HepG2 (cell line): Measurements from ENCODE around the gene CENPP. TPM values are rescaled to one million over a fixed set of nuclear protein-coding genes. Genes with fewer than 3 reads are reported as not detected.

Source experiments
- ATAC-seq: fragments of 200-7000 bp; cut with Tn5 transposase; 3 replicates; pipeline ENCODE4 v1.9.1; 2020; ENCODE audit warnings: mild to moderate bottlenecking, moderate library complexity
- BruUV-seq: library from RNA; stranded (reverse); fragments of 400-500 nt; replicated peaks from 2 replicates; lab custom pipeline; 2021; lab: Mats Ljungman, UMichigan
- CTCF ChIA-PET: fragments of 300-600 bp; formaldehyde crosslinking; extraction: SDS; loops from one replicate; lab custom pipeline; 2021; ENCODE audit warnings: low total read pairs, inconsistent platforms, low intra/inter-chr PET ratio; lab: Yijun Ruan, JAX
- POLR2A ChIA-PET: fragments of 350-600 bp; sonication (Branson Sonifier 250); formaldehyde crosslinking; loops from one replicate; lab custom pipeline; 2020; ENCODE audit warnings: antibody characterized with exemption, inconsistent platforms; lab: Yijun Ruan, JAX
- DNase-seq: peaks from one replicate; pipeline ENCODE4 v3.0.0-alpha.2; 2015; ENCODE audit warnings: low spot score
- FAIRE-seq: peaks from 3 replicates; lab custom pipeline; 2011; peaks lifted over from hg19 to GRCh38; lab: Jason Lieb, UNC
- H2AFZ ChIP-seq: one replicate; pipeline ENCODE4 v1.6.1; 2011; ENCODE audit warnings: low read length, inconsistent platforms
- H3K27ac ChIP-seq: fragments of 300-600 bp; 3 replicates; pipeline ENCODE4 v1.8.0; 2011; ENCODE audit warnings: mixed run types, mild to moderate bottlenecking, mixed read lengths, low read length, inconsistent platforms; ENCODE audit not compliant: insufficient read depth; ENCODE audit errors: extremely low read length
- H3K27me3 ChIP-seq, 2 experiments: fragments of 200-600 bp in 1 of 2; 2 replicates in 1 of 2; 3 replicates in 1 of 2; pipeline versions ENCODE4 v1.6.0 to v1.8.0; 2011; ENCODE audit warnings: low read length in 2 of 2, mild to moderate bottlenecking in 2 of 2, moderate library complexity in 2 of 2, inconsistent platforms in 1 of 2; ENCODE audit not compliant: insufficient read depth in 2 of 2, control insufficient read depth in 1 of 2
- H3K36me3 ChIP-seq, 2 experiments: fragments of 200-600 bp in 1 of 2; replicated peaks in 1 of 2; 2 replicates in 1 of 2; 3 replicates in 1 of 2; pipeline versions ENCODE4 v1.5.1 to v1.8.0; 2011; ENCODE audit warnings: low read length in 2 of 2, inconsistent platforms in 1 of 2; ENCODE audit not compliant: insufficient read depth in 2 of 2, control insufficient read depth in 1 of 2
- H3K4me1 ChIP-seq: 2 replicates; pipeline ENCODE4 v1.5.1; 2012; ENCODE audit warnings: low read length, inconsistent platforms; ENCODE audit not compliant: insufficient read depth
- H3K4me2 ChIP-seq: 2 replicates; pipeline ENCODE4 v1.6.0; 2011; ENCODE audit warnings: low read depth, low read length, inconsistent platforms
- H3K4me3 ChIP-seq, 3 experiments: fragments of 200-600 bp in 1 of 3; sonication (generic), shearing (Covaris generic) in 1 of 3; replicated peaks in 1 of 3; 2 replicates each; pipeline ENCODE4 v1.5.1; 2011 to 2016; ENCODE audit warnings: low read length in 3 of 3, inconsistent platforms in 2 of 3, low read depth in 2 of 3, mild to moderate bottlenecking in 2 of 3, control low read depth in 1 of 3, mixed read lengths in 1 of 3; ENCODE audit not compliant: insufficient read depth in 1 of 3
- H3K79me2 ChIP-seq: one replicate; pipeline ENCODE4 v1.6.1; 2011; ENCODE audit warnings: low read length, inconsistent platforms; ENCODE audit not compliant: insufficient read depth
- H3K9ac ChIP-seq: 2 replicates; pipeline ENCODE4 v1.6.0; 2011; ENCODE audit warnings: mild to moderate bottlenecking, low read depth, low read length, inconsistent platforms; ENCODE audit not compliant: insufficient read depth
- H3K9me3 ChIP-seq: 2 replicates; pipeline ENCODE4 v1.5.1; 2012; ENCODE audit warnings: mild to moderate bottlenecking, low read length
- H4K20me1 ChIP-seq: 2 replicates; pipeline ENCODE4 v1.6.0; 2011; ENCODE audit warnings: inconsistent platforms, mild to moderate bottlenecking, low read length, moderate library complexity; ENCODE audit not compliant: insufficient read depth
- AGO1 ChIP-seq: fragments of 200-400 bp; formaldehyde crosslinking; IDR thresholded peaks from 2 replicates; pipeline ENCODE4 v1.6.1; 2017; ENCODE audit warnings: mild to moderate bottlenecking, low read depth, low read length, moderate library complexity; ENCODE audit not compliant: poor library complexity, severe bottlenecking
- AHR ChIP-seq: IDR thresholded peaks from 2 replicates; pipeline ENCODE4 v1.6.1; 2018; ENCODE audit warnings: missing genetic modification reagents, missing compliant biosample characterization
- ARID4A ChIP-seq: sonication (generic); formaldehyde crosslinking; IDR thresholded peaks from 2 replicates; pipeline ENCODE4 v1.5.0; 2020; ENCODE audit warnings: mild to moderate bottlenecking, missing genetic modification reagents, borderline replicate concordance
- ATF6 ChIP-seq: sonication (generic); formaldehyde crosslinking; conservative IDR thresholded peaks from 2 replicates; pipeline ENCODE4 v1.4.0; 2020; ENCODE audit warnings: missing genetic modification reagents
- CTCF ChIP-seq: sonication (generic); formaldehyde crosslinking; IDR thresholded peaks from 2 replicates; pipeline ENCODE4 v1.5.0; 2020; ENCODE audit warnings: mild to moderate bottlenecking, missing genetic modification reagents, moderate library complexity
- POGK ChIP-seq: sonication (generic); formaldehyde crosslinking; conservative IDR thresholded peaks from 2 replicates; pipeline ENCODE4 v1.8.0; 2022; ENCODE audit warnings: mild to moderate bottlenecking, moderate library complexity, missing genetic modification reagents
- TCF7 ChIP-seq: sonication (generic); IDR thresholded peaks from 2 replicates; pipeline ENCODE4 v1.6.1; 2016; ENCODE audit warnings: antibody characterized with exemption, low read depth
- ZBTB8A ChIP-seq: sonication (generic); formaldehyde crosslinking; IDR thresholded peaks from 2 replicates; pipeline ENCODE4 v1.4.0; 2020; ENCODE audit warnings: mild to moderate bottlenecking, low read depth, missing genetic modification reagents, borderline replicate concordance
- ZFX ChIP-seq: sonication (generic); formaldehyde crosslinking; IDR thresholded peaks from 2 replicates; pipeline ENCODE4 v1.4.0; 2020; ENCODE audit warnings: mild to moderate bottlenecking, low read depth, missing genetic modification reagents, moderate library complexity
- ZNF382 ChIP-seq: sonication (generic); formaldehyde crosslinking; IDR thresholded peaks from 2 replicates; pipeline ENCODE4 v1.5.0; 2020; ENCODE audit warnings: missing genetic modification reagents, mild to moderate bottlenecking, borderline replicate concordance
- ZNF496 ChIP-seq: sonication (generic); formaldehyde crosslinking; IDR thresholded peaks from 2 replicates; pipeline ENCODE4 v1.8.1; 2023; ENCODE audit warnings: mild to moderate bottlenecking, moderate library complexity, missing genetic modification reagents; ENCODE audit not compliant: insufficient replicate concordance
- ZNF570 ChIP-seq: sonication (generic); formaldehyde crosslinking; IDR thresholded peaks from 2 replicates; pipeline ENCODE4 v1.4.0; 2020; ENCODE audit warnings: mild to moderate bottlenecking, missing genetic modification reagents, borderline replicate concordance
- ZNF768 ChIP-seq: sonication (generic); formaldehyde crosslinking; IDR thresholded peaks from 2 replicates; pipeline ENCODE4 v1.4.0; 2020; ENCODE audit warnings: missing genetic modification reagents
- ZSCAN31 ChIP-seq: sonication (generic); formaldehyde crosslinking; IDR thresholded peaks from 2 replicates; pipeline ENCODE4 v1.5.0; 2020; ENCODE audit warnings: low read depth, mild to moderate bottlenecking, missing genetic modification reagents
- in situ Hi-C: cut with HindIII; loops from 2 replicates; pipeline ENCODE4 v1.10.0; 2017; ENCODE audit warnings: low pct_unique_long_range_greater_than_20kb; ENCODE audit not compliant: extremely low pct_ligation_motif_present
- intact Hi-C: fragments of 100-400 bp; cut with micrococcal nuclease; formaldehyde crosslinking; loops from one replicate; pipeline ENCODE4 v1.10.0; 2022; ENCODE audit not compliant: unreplicated experiment
- polyA plus RNA-seq, 8 experiments: library from polyadenylated mRNA; depleted of rRNA in 3 of 8; stranded (reverse) in 7 of 8; unstranded in 1 of 8; fragments of >200 nt; fragmentation: Illumina TruSeq in 4 of 8; extraction: Trizol in 4 of 8; gene quantifications; 2 replicates each; pipeline versions ENCODE4 v1.2.1 to v1.2.3, GENCODE V29; 2011 to 2016; ENCODE audit warnings: low read depth in 4 of 8, missing spikeins in 1 of 8, mixed read lengths in 1 of 8; ENCODE audit not compliant: insufficient read depth in 1 of 8
- total RNA-seq, 5 experiments: library from RNA; depleted of rRNA; stranded (reverse); fragments of >200 nt; fragmentation: Illumina TruSeq; extraction: Trizol; gene quantifications; 2 replicates each; pipeline ENCODE4 v1.2.3, GENCODE V29; 2016; ENCODE audit warnings: low read depth in 1 of 5

Gene CENPP
- total and polyA plus RNA-seq, 2 of the 13 experiments (the other 11 are each of a cell fraction or from before 2014, with no cell fraction given), result 2.0 to 11.4 TPM

- FAIRE-seq (no peak), DNase-seq (no peak), ATAC-seq (no peak)
- POLR2A ChIA-PET, result no interaction called here
- CTCF ChIA-PET, result no interaction called here
- Histone ChIP-seq H2AFZ (no peak overlapping the region), H3K27me3 (no peaks in the 10 kb centered on the region), H3K4me3 (no peak overlapping the region), H3K79me2 (no peaks in the 10 kb centered on the region), H3K9ac (no peak overlapping the region), H3K9me3 (no peaks in the 10 kb centered on the region), H3K27ac (no peak overlapping the region), H4K20me1 (no peaks in the 10 kb centered on the region), H3K4me1 (no peaks in the 10 kb centered on the region), H3K36me3 (no peaks in the 10 kb centered on the region), H3K4me2 (no peak overlapping the region)
- in situ Hi-C loops (no loop called here), intact Hi-C loops (no loop called here)
- BruUV-seq, result no TSS peak
- TF ChIP-seq ZNF496 (CRISPR knock-in tag) (no peak), ATF6 (no peak), AGO1 (no peak), ZSCAN31 (CRISPR knock-in tag) (no peak), ARID4A (no peak), AHR (CRISPR knock-in tag) (no peak), ZNF570 (no peak), ZBTB8A (CRISPR knock-in tag) (no peak), CTCF (CRISPR knock-in tag) (no peak), ZFX (CRISPR knock-in tag) (no peak), TCF7 (no peak), POGK (CRISPR knock-in tag) (no peak), ZNF382 (CRISPR knock-in tag) (no peak), ZNF768 (no peak)
These were observed 238.8 kb downstream of the CENPP start for GRCh38 chr9:92564504-92564903.
